Endothelial cell of umbilical vein (primary cell): ENCODE measurements around the gene AKR7A3. TPM values are rescaled to one million over a fixed set of nuclear protein-coding genes. Genes with fewer than 3 reads are reported as not detected.

Source experiments
- BruUV-seq: library from RNA; stranded (reverse); fragments of 400-500 nt; replicated peaks from 2 replicates; lab custom pipeline; 2021; lab: Mats Ljungman, UMichigan
- CTCF ChIA-PET: fragments of 300-600, 350-600 bp; sonication (Branson Sonifier 250); formaldehyde crosslinking; loops from one replicate; lab custom pipeline; 2021; ENCODE audit warnings: antibody characterized with exemption, inconsistent platforms; lab: Charles Lee
- POLR2A ChIA-PET: fragments of 300-600, 350-600 bp; sonication (Branson Sonifier 250); formaldehyde crosslinking; loops from one replicate; lab custom pipeline; 2021; ENCODE audit warnings: antibody characterized with exemption, inconsistent platforms; lab: Charles Lee
- DNase-seq: peaks from one replicate; pipeline ENCODE4 v3.0.0-alpha.2; 2011; ENCODE audit warnings: low read depth, low spot score
- FAIRE-seq: peaks from 2 replicates; lab custom pipeline; 2011; peaks lifted over from hg19 to GRCh38; lab: Jason Lieb, UNC
- H2AFZ ChIP-seq: 2 replicates; pipeline ENCODE4 v1.6.0; 2012; ENCODE audit warnings: low read depth, low read length, control low read depth, inconsistent platforms
- H3K27ac ChIP-seq: 2 replicates; pipeline ENCODE4 v1.5.1; 2011; ENCODE audit warnings: low read depth, mild to moderate bottlenecking, control low read depth, low read length, moderate library complexity; ENCODE audit not compliant: insufficient read depth
- H3K27me3 ChIP-seq, 2 experiments: 2 replicates each; pipeline versions ENCODE4 v1.6.0 to v1.6.1; 2011; ENCODE audit warnings: low read length in 2 of 2, mixed read lengths in 1 of 2; ENCODE audit not compliant: control insufficient read depth in 2 of 2, insufficient read depth in 2 of 2
- H3K36me3 ChIP-seq, 2 experiments: 2 replicates in 1 of 2; 3 replicates in 1 of 2; pipeline ENCODE4 v1.5.1; 2011; ENCODE audit warnings: low read length in 2 of 2, mild to moderate bottlenecking in 1 of 2, moderate library complexity in 1 of 2; ENCODE audit not compliant: control insufficient read depth in 2 of 2, insufficient read depth in 2 of 2; ENCODE audit errors: extremely low read depth in 1 of 2
- H3K4me1 ChIP-seq: 3 replicates; pipeline ENCODE4 v1.5.1; 2011; ENCODE audit warnings: mild to moderate bottlenecking, low read length; ENCODE audit not compliant: control insufficient read depth, insufficient read depth; ENCODE audit errors: extremely low read depth
- H3K4me2 ChIP-seq: 2 replicates; pipeline ENCODE4 v1.6.1; 2011; ENCODE audit warnings: low read length, control low read depth, mixed read lengths; ENCODE audit not compliant: insufficient read depth
- H3K4me3 ChIP-seq, 3 experiments: fragments of 200-600 bp in 1 of 3; sonication (generic), shearing (Covaris generic) in 1 of 3; replicated peaks in 1 of 3; 2 replicates each; pipeline ENCODE4 v1.5.1; 2011 to 2016; ENCODE audit warnings: control low read depth in 3 of 3, low read length in 3 of 3, mild to moderate bottlenecking in 2 of 3, inconsistent platforms in 1 of 3, low read depth in 1 of 3, moderate library complexity in 1 of 3; ENCODE audit not compliant: insufficient read depth in 1 of 3
- H3K79me2 ChIP-seq: 2 replicates; pipeline ENCODE4 v1.6.0; 2012; ENCODE audit warnings: low read length, inconsistent platforms; ENCODE audit not compliant: control insufficient read depth, insufficient read depth
- H3K9ac ChIP-seq: replicated peaks from 2 replicates; pipeline ENCODE3; 2011; ENCODE audit warnings: low read length, control low read depth; ENCODE audit not compliant: insufficient read depth; ENCODE audit errors: extremely low read depth
- H3K9me1 ChIP-seq: replicated peaks from 3 replicates; pipeline ENCODE4 v1.6.0; 2011; ENCODE audit warnings: mild to moderate bottlenecking, low read length; ENCODE audit not compliant: control insufficient read depth, insufficient read depth; ENCODE audit errors: extremely low read depth
- H3K9me3 ChIP-seq: replicated peaks from 2 replicates; pipeline ENCODE4 v1.5.1; 2012; ENCODE audit warnings: low read length, inconsistent platforms; ENCODE audit not compliant: control insufficient read depth, insufficient read depth
- H4K20me1 ChIP-seq: replicated peaks from 2 replicates; pipeline ENCODE3; 2011; ENCODE audit warnings: mild to moderate bottlenecking, low read length; ENCODE audit not compliant: control insufficient read depth, insufficient read depth; ENCODE audit errors: extremely low read depth
- EZH2 ChIP-seq: IDR thresholded peaks from 2 replicates; pipeline ENCODE4 v1.6.1; 2012; ENCODE audit warnings: borderline replicate concordance, low read depth, mild to moderate bottlenecking, moderate library complexity, low read length, inconsistent platforms; ENCODE audit not compliant: severe bottlenecking
- FOS ChIP-seq: IDR thresholded peaks from 2 replicates; pipeline ENCODE4 v1.6.1; 2011; ENCODE audit warnings: mild to moderate bottlenecking, low read length, moderate library complexity, borderline replicate concordance; ENCODE audit not compliant: insufficient read depth
- GATA2 ChIP-seq: IDR thresholded peaks from 2 replicates; pipeline ENCODE4 v1.7.0; 2011; ENCODE audit warnings: low read depth, mild to moderate bottlenecking, moderate library complexity, mixed read lengths, low read length; ENCODE audit not compliant: insufficient read length, insufficient read depth
- JUN ChIP-seq: IDR thresholded peaks from 2 replicates; pipeline ENCODE4 v1.6.1; 2011; ENCODE audit warnings: borderline replicate concordance, low read depth; ENCODE audit not compliant: insufficient read length, insufficient read depth
- MYC ChIP-seq: IDR thresholded peaks from one replicate; pipeline ENCODE4 v1.6.1; 2011; ENCODE audit warnings: mild to moderate bottlenecking, low read depth, low read length
- POLR2A ChIP-seq: IDR thresholded peaks from 2 replicates; pipeline ENCODE4 v1.6.1; 2012; ENCODE audit warnings: low read depth, mild to moderate bottlenecking, control low read depth, low read length
- POLR2AphosphoS5 ChIP-seq: IDR thresholded peaks from 2 replicates; pipeline ENCODE4 v1.6.1; 2012; ENCODE audit warnings: low read depth, mild to moderate bottlenecking, control low read depth, low read length, moderate library complexity; ENCODE audit not compliant: insufficient read depth
- dilution Hi-C: fragments of 300-500 bp; cut with MboI; formaldehyde crosslinking; loops from one replicate; pipeline ENCODE4 v1.15.0; 2019; ENCODE audit warnings: low sequenced_read_pairs; ENCODE audit not compliant: extremely low pct_ligation_motif_present
- intact Hi-C: fragments of 100-400 bp; cut with micrococcal nuclease; formaldehyde crosslinking; loops from one replicate; pipeline ENCODE4 v1.10.0; 2022
- polyA plus RNA-seq, 4 experiments: library from polyadenylated mRNA; depleted of rRNA in 3 of 4; stranded (reverse) in 3 of 4; unstranded in 1 of 4; fragments of >200 nt; gene quantifications; 2 replicates each; pipeline versions ENCODE4 v1.2.1 to v1.2.3, GENCODE V29; 2011 to 2012; ENCODE audit warnings: missing spikeins in 1 of 4
- total RNA-seq: library from RNA; stranded (reverse); gene quantifications from 2 replicates; pipeline ENCODE4 v1.2.3, GENCODE V29; 2021
- TF ChIP-seq, protein P1 (sequence below), 2 donors: IDR thresholded peaks; 1 replicate in 1 of 2; 2 replicates in 1 of 2; pipeline ENCODE4 v1.5.1; 2011; ENCODE audit warnings: low read length in 2 of 2, mild to moderate bottlenecking in 2 of 2, moderate library complexity in 2 of 2, control low read depth in 1 of 2, inconsistent platforms in 1 of 2, low read depth in 1 of 2; ENCODE audit not compliant: insufficient read depth in 1 of 2; ENCODE audit errors: extremely low read depth in 1 of 2
- TF ChIP-seq, protein P2 (sequence below): IDR thresholded peaks from 2 replicates; pipeline ENCODE4 v1.6.1; 2011; ENCODE audit not compliant: insufficient read depth, insufficient read length

AKR7A3 gene
- total and polyA plus RNA-seq, 2 donors (not counting 3 experiments of a cell fraction or from before 2014, with no cell fraction given), result 0.49 to 0.50 TPM

DNA sequence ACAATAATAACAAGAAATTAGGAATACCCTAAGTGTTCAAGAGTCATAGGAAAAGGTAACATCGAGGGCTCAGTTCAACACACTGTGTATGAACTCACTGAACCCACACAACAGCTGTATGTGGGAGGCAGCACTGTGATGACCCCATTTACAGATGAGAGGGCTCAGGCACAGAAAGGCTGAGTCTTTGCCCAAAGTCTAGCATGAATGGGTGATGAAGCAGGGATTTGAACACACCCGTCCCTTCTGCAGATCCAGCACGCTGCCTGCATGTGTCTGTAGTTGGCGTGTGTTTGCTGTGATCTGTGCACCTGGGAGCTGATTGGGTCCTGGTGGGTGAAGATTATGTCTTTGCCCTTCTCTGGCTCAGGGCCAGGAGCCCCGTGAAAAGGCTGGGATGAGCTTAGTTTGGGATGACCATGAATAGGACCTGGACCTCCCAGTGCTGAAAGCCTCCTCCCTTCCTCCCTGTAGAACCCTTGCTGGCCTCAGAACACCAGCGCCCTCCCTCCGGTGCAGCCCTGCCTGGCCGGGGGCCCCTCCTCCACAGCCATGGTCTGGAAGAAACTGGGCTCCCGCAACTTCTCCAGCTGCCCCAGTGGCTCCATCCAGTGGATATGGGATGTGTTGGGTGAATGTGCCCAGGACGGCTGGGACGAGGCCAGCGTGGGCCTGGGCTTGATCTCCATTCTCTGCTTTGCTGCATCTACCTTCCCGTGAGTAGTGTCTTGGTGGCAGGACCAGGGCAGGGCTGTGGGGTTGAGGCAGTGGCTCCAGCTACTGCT lies 28.7 kb upstream of the AKR7A3 start:
- intact Hi-C loops, result no loop called here

More for the DNA sequence above, 28.7 kb upstream of the AKR7A3 start:
- ChIA-PET POLR2A (no interaction called here), CTCF (no interaction called here)
- H3K9me1 ChIP-seq, result no peaks in the 10 kb centered on the region
- peaks cover 16% of the 10 kb centered on the region for H3K4me1 ChIP-seq
- H3K36me3 ChIP-seq, result peaks cover 2% of the 10 kb centered on the region in 2 experiments
- BruUV-seq, result no TSS peak
- H3K4me3 ChIP-seq, result no peak overlapping the region
- no peaks in the 10 kb centered on the region for H4K20me1 ChIP-seq
- no peak overlapping the region for H3K9ac ChIP-seq
- DNase-seq, result no peak
- no peak overlapping the region for H2AFZ ChIP-seq
- H3K79me2 ChIP-seq, result peaks cover 5% of the 10 kb centered on the region
- FAIRE-seq, result no peak
- TF ChIP-seq POLR2AphosphoS5 (no peak), JUN (no peak), GATA2 (no peak), EZH2 (no peak), POLR2A (no peak), MYC (no peak), FOS (no peak)
- TF ChIP-seq, protein P1, sequence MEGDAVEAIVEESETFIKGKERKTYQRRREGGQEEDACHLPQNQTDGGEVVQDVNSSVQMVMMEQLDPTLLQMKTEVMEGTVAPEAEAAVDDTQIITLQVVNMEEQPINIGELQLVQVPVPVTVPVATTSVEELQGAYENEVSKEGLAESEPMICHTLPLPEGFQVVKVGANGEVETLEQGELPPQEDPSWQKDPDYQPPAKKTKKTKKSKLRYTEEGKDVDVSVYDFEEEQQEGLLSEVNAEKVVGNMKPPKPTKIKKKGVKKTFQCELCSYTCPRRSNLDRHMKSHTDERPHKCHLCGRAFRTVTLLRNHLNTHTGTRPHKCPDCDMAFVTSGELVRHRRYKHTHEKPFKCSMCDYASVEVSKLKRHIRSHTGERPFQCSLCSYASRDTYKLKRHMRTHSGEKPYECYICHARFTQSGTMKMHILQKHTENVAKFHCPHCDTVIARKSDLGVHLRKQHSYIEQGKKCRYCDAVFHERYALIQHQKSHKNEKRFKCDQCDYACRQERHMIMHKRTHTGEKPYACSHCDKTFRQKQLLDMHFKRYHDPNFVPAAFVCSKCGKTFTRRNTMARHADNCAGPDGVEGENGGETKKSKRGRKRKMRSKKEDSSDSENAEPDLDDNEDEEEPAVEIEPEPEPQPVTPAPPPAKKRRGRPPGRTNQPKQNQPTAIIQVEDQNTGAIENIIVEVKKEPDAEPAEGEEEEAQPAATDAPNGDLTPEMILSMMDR (IDR thresholded peaks at IDR 0.05; ENCODE audit: extremely low read depth in 1 of 2, insufficient read depth in 1 of 2, low read depth in 1 of 2, low read length in 2 of 2), result no peak
- TF ChIP-seq, protein P2, sequence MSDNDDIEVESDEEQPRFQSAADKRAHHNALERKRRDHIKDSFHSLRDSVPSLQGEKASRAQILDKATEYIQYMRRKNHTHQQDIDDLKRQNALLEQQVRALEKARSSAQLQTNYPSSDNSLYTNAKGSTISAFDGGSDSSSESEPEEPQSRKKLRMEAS, result no peak
- dilution Hi-C loops, result no loop called here
- no peak overlapping the region for H3K4me2 ChIP-seq
- H3K9me3 ChIP-seq, result no peaks in the 10 kb centered on the region
- H3K27ac ChIP-seq, result no peak overlapping the region
- H3K27me3 ChIP-seq, result no peaks in the 10 kb centered on the region
